MM.1S (cell line): ENCODE measurements around the gene PLPPR3.

Experiments used
- DNase-seq: peaks from one replicate; pipeline ENCODE4 v3.0.0-alpha.2; 2015
- H2AFZ ChIP-seq: fragments of 300-600 bp; sonication (generic); 2 replicates; pipeline ENCODE4 v1.6.0; 2016; ENCODE audit warnings: antibody characterized with exemption, low read length
- H3F3A ChIP-seq: fragments of 300-600 bp; sonication (generic); 2 replicates; pipeline ENCODE4 v1.6.1; 2016; ENCODE audit warnings: mild to moderate bottlenecking, antibody characterized with exemption, low read length, moderate library complexity, mixed read lengths; ENCODE audit not compliant: insufficient read depth
- H3K27ac ChIP-seq: fragments of 300-600 bp; sonication (generic); 2 replicates; pipeline ENCODE4 v1.5.1; 2016; ENCODE audit warnings: mild to moderate bottlenecking, low read length
- H3K27me3 ChIP-seq: fragments of 300-600 bp; sonication (generic); replicated peaks from 2 replicates; pipeline ENCODE4 v1.6.0; 2016; ENCODE audit warnings: low read length; ENCODE audit not compliant: insufficient read depth
- H3K36me3 ChIP-seq: fragments of 300-600 bp; sonication (generic); replicated peaks from 2 replicates; pipeline ENCODE4 v1.6.1; 2016; ENCODE audit warnings: mild to moderate bottlenecking, low read length, mixed read lengths; ENCODE audit not compliant: insufficient read depth
- H3K4me1 ChIP-seq: fragments of 300-600 bp; sonication (generic); 2 replicates; pipeline ENCODE4 v1.6.1; 2016; ENCODE audit warnings: low read length, mixed read lengths
- H3K4me2 ChIP-seq: fragments of 300-600 bp; sonication (generic); 2 replicates; pipeline ENCODE4 v1.6.0; 2016; ENCODE audit warnings: low read depth, low read length
- H3K4me3 ChIP-seq: fragments of 300-600 bp; sonication (generic); 2 replicates; pipeline ENCODE4 v1.5.1; 2016; ENCODE audit warnings: low read length, mixed read lengths
- H3K79me2 ChIP-seq: fragments of 300-600 bp; sonication (generic); 2 replicates; pipeline ENCODE4 v1.6.1; 2016; ENCODE audit warnings: mixed run types, low read length, mixed read lengths
- H3K9ac ChIP-seq: fragments of 300-600 bp; sonication (generic); 2 replicates; pipeline ENCODE4 v1.6.1; 2016; ENCODE audit warnings: low read length, mixed read lengths
- H3K9me2 ChIP-seq: fragments of 300-600 bp; sonication (generic); replicated peaks from 2 replicates; pipeline ENCODE4 v1.6.1; 2016; ENCODE audit warnings: mild to moderate bottlenecking, low read length, mixed read lengths; ENCODE audit not compliant: insufficient read depth
- H3K9me3 ChIP-seq: fragments of 300-600 bp; sonication (generic); replicated peaks from 2 replicates; pipeline ENCODE4 v1.6.1; 2016; ENCODE audit warnings: mild to moderate bottlenecking, low read length, mixed read lengths; ENCODE audit not compliant: insufficient read depth
- H4K20me1 ChIP-seq: fragments of 300-600 bp; sonication (generic); 2 replicates; pipeline ENCODE4 v1.6.1; 2016; ENCODE audit warnings: mild to moderate bottlenecking, low read length, moderate library complexity, mixed read lengths; ENCODE audit not compliant: insufficient read depth
- EZH2 ChIP-seq: fragments of 300-600 bp; sonication (generic); optimal IDR thresholded peaks from 2 replicates; pipeline ENCODE3; 2017; ENCODE audit warnings: low read depth, mild to moderate bottlenecking, antibody characterized with exemption, low read length, mixed read lengths
- EZH2phosphoT487 ChIP-seq: fragments of 300-600 bp; sonication (generic); IDR thresholded peaks from 2 replicates; pipeline ENCODE4 v1.6.1; 2018; ENCODE audit warnings: antibody characterized with exemption, low read length
- TF ChIP-seq, protein P1 (sequence below): fragments of 300-600 bp; sonication (generic); IDR thresholded peaks from 2 replicates; pipeline ENCODE4 v1.5.1; 2016; ENCODE audit warnings: antibody characterized with exemption, low read length, mixed read lengths

Gene PLPPR3

DNA sequence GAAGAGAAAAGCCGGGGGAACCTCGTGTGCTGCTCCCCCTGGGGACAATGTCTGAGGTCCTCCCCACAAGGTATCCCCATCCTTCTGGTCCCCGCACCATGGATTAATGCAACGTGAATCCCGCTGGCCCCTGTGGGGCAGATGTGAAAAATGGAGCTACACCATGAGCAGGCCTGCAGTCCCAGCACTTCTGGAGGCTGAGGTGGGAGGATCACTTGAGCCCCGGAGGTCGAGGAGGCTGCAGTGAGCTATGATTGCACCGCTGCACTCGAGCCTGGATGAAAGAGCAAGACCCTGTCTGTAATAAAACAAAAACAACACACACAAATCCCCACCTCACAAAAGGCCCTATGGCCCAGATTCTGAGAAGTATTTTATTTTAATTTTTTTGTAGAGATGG, 36.5 kb upstream of the PLPPR3 start:
- Histone ChIP-seq H3K79me2 (no peaks in the 10 kb centered on the region), H3K9me3 (no peaks in the 10 kb centered on the region), H3F3A (no peaks in the 10 kb centered on the region), H3K27ac (no peak overlapping the region), H3K4me1 (peaks cover 5% of the 10 kb centered on the region), H3K4me3 (no peak overlapping the region), H3K27me3 (peaks cover 50% of the 10 kb centered on the region), H3K9me2 (no peaks in the 10 kb centered on the region), H3K4me2 (no peak overlapping the region), H4K20me1 (no peaks in the 10 kb centered on the region), H3K36me3 (no peaks in the 10 kb centered on the region), H2AFZ (no peak overlapping the region), H3K9ac (no peak overlapping the region)
- no peak for DNase-seq
- TF ChIP-seq EZH2phosphoT487 (no peak), EZH2 (no peak)
- TF ChIP-seq, protein P1, sequence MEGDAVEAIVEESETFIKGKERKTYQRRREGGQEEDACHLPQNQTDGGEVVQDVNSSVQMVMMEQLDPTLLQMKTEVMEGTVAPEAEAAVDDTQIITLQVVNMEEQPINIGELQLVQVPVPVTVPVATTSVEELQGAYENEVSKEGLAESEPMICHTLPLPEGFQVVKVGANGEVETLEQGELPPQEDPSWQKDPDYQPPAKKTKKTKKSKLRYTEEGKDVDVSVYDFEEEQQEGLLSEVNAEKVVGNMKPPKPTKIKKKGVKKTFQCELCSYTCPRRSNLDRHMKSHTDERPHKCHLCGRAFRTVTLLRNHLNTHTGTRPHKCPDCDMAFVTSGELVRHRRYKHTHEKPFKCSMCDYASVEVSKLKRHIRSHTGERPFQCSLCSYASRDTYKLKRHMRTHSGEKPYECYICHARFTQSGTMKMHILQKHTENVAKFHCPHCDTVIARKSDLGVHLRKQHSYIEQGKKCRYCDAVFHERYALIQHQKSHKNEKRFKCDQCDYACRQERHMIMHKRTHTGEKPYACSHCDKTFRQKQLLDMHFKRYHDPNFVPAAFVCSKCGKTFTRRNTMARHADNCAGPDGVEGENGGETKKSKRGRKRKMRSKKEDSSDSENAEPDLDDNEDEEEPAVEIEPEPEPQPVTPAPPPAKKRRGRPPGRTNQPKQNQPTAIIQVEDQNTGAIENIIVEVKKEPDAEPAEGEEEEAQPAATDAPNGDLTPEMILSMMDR: no peak

DNA sequence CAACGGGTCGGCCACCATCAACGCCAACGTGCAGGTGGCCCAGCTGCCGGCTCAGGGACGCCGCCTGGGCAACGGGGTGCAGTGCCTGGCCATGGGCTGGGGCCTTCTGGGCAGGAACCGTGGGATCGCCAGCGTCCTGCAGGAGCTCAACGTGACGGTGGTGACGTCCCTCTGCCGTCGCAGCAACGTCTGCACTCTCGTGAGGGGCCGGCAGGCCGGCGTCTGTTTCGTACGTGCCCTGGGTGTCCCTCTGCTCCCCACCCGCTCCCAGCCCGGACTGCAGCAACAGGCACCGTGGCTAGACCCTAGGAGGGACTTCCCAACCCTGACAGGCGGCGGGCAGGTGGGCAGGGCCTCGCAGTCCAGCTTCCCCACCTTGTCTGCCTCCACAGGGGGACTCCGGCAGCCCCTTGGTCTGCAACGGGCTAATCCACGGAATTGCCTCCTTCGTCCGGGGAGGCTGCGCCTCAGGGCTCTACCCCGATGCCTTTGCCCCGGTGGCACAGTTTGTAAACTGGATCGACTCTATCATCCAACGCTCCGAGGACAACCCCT, 33.9 kb upstream of the PLPPR3 start:
- no peaks in the 10 kb centered on the region for H4K20me1 ChIP-seq
- H3K4me3 ChIP-seq: no peak overlapping the region
- H3F3A ChIP-seq: no peaks in the 10 kb centered on the region
- no peak overlapping the region for H3K4me2 ChIP-seq
- H3K79me2 ChIP-seq: no peaks in the 10 kb centered on the region
- H3K9me3 ChIP-seq: no peaks in the 10 kb centered on the region
- no peak overlapping the region for H2AFZ ChIP-seq
- no peaks in the 10 kb centered on the region for H3K9me2 ChIP-seq
- H3K27ac ChIP-seq: no peak overlapping the region
- no peak for DNase-seq
- peaks cover 70% of the 10 kb centered on the region for H3K27me3 ChIP-seq
- H3K4me1 ChIP-seq: no peaks in the 10 kb centered on the region
- no peaks in the 10 kb centered on the region for H3K36me3 ChIP-seq
- no peak overlapping the region for H3K9ac ChIP-seq
- TF ChIP-seq EZH2 (no peak), EZH2phosphoT487 (no peak)
- TF ChIP-seq, protein P1: no peak

- Histone ChIP-seq H3K9ac (no peak overlapping the region), H3K79me2 (no peaks in the 10 kb centered on the region)
- TF ChIP-seq, protein P1: no peak
- no peak for TF ChIP-seq EZH2
- TF ChIP-seq EZH2phosphoT487: no peak
Observed at GRCh38 chr19:855142-855541, 33.4 kb upstream of the PLPPR3 start.

More at GRCh38 chr19:855142-855541, 33.4 kb upstream of the PLPPR3 start:
- no peaks in the 10 kb centered on the region for H3K9me2 ChIP-seq
- H2AFZ ChIP-seq: no peak overlapping the region
- no peak overlapping the region for H3K4me3 ChIP-seq
- H3K9me3 ChIP-seq: no peaks in the 10 kb centered on the region
- no peaks in the 10 kb centered on the region for H3K4me1 ChIP-seq
- no peak overlapping the region for H3K4me2 ChIP-seq
- no peak overlapping the region for H3K27ac ChIP-seq
- H4K20me1 ChIP-seq: no peaks in the 10 kb centered on the region
- DNase-seq: no peak
- no peaks in the 10 kb centered on the region for H3K36me3 ChIP-seq
- peaks cover 75% of the 10 kb centered on the region for H3K27me3 ChIP-seq
- H3F3A ChIP-seq: no peaks in the 10 kb centered on the region
